Activated CD4-positive, alpha-beta T cell treated with anti-CD3 and anti-CD28 coated beads, Interleukin-2, amount 50 U/mL, for 48 hours (primary cell): ENCODE measurements around the gene ARHGEF28.

Experiments used
- DNase-seq, 2 experiments: peaks; one replicate each; pipeline ENCODE4 v3.0.0-alpha.2; 2020

The ARHGEF28 gene

DNA sequence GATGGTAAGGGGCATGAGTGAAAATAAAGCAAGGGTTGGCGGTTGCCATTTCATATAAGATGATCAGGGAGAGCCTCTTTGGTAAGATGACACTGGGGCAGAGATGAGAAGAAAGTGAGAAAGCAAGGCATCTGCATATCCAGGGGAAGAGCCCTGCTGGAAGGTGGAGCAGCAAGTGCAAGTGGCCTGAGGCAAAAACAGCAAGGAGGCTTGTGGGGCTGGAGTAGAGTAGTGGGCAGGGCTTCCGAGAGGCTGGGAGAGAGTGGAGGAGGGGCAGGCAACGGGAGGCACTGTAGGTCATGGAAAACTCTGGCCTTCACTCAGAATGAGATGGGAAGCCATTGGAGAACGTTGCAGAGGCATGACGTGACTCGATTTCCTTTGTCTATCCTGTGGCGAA lies 199.2 kb downstream of the ARHGEF28 start:
- DNase-seq, result no peak

DNA sequence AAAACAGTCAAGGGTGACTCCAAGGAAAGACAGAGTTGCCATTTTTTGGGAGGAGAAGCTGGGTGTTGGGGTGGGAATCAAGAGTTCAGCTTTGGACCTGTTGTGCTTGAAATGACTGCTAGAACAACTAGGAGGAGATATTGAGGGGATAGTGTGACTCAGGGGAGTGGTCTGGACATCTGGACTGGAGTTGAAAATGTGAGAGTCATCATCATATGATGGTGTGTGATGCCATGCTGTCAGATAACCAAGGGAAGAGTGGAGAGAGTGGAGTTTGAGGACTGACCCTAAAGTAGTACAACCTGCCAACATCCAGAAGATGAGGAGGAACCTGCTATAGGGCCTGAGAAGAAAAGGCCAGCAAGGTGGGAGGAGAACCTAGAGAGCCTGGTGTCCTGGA lies 199.7 kb downstream of the ARHGEF28 start:
- DNase-seq, result no peak

DNA sequence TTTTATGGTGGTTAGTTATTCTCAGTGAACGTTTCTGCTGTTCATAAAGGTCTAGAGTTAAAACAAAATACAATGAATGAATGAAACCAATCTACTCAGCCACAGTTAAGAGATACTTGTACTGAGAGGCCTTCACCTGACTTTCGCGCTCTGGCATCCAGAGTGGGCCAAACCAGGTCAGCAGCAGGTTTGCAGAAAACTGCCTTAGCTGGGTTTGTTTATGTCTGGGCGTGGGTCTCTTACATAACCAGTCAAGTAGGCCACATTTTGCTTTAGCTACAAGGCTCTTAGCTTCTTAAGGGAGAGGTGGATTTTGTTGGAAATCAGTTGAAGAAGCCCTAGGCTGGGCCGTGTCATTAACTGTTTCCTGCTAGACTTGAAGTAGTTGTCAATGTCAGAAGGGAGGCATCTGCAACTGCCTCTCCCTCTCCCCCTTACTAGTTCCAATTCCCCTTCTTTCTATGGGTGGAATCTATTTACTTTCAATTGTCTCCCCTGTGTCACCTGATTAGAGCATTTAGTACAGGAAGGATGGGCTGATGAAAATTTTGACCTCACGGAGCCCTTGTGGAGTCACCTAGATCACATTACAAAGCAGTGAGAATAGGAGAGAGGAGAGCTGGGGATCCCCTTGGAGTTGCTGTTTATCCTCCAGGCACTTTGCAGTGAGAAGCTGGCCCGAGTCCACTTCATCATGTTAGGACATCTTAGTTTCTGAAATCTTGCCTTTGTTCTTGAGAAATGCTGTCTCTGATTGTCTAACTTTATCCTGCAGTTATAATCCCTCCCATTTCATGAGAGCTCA lies 200.5 kb downstream of the ARHGEF28 start:
- DNase-seq, result no peak

DNA sequence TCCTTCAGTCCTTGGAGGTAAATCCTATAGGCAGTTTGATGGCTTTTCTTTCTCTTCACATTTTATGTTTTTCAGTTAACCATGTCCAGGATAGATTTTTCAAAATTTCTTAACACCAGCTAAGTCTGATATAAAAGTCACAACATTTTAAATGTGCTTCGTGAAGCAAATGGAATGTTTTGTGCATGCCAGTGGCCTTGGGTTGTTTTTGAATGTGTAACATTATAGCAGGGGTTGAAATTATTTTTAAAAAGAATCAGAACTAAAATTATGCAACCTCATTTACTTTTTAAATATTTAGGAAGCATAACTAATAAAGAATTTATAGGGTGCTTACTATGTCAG lies 201.1 kb downstream of the ARHGEF28 start:
- DNase-seq, result no peak

DNA sequence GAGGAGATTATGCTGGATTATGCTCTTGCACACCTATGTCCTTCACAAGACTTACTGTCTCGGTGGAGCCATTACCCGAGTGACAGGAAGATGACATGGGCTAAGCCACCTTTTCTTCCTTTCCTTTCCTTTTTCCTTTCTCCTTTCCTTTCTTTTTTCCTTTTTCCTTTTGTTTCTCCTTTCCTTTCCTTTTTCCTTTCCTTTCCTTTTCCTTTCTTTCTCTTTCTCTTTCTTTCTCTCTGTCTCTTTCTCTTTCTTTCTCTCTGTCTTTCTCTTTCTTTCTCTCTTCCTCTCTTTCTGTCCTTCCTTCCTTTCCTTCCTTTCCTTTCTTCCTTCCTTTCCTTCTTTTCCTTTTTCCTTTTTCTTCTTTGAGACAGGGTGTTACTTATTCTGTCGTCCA lies 202.5 kb downstream of the ARHGEF28 start:
- no peak for DNase-seq

DNA sequence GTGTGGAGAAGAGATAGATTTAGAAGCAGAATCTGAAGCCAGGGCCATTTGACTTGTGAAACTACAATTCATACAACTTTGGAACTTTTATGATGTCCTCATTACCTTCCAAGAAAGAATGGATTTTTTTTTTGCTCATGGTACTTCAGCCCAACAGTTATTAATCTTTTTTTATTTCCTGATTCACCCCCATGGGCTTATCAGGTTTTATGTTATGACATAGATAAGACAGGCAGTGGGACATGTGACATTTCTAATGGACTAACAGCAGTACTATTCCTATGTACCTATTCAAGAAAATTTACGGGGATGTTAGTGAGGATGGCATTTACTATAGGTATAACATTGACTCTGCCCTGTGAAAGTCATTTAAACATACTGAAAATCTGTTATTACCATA lies 204.7 kb downstream of the ARHGEF28 start:
- DNase-seq, result no peak

DNA sequence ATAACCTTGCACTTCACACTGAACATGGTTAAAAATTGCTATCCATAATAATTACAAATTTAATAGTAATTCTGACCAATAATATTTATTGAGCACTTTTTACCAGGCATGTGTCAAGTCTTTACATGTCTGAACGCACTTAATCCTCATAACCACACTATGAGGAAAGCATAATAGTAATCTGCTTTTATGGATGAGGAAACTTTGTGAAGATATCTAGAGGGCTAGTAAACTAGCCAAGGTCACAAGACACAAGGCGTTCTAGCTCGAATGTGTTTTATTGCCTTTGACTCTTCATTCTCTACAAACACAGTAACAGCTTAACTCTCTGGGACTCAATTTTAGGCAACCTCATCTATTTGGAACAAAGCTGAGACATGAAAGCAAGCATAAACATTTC lies 205.1 kb downstream of the ARHGEF28 start:
- no peak for DNase-seq

DNA sequence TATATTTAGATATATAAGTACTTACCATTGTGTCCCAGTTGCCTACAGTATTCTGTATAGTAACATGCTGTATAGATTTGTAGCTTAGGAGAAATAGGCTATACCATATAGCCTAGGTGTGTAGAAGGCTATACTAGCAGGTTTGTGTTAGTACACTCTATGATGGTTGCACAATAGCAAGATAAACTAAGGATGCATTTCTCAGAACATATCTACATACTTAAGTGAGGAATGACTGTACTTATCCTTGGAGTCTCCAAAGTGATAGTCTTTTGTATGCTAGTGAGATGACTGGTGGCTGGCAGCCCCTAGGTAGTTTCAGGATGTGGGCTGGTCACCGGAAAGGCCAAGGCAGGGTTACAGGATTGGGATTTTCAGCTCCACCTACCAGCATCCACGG lies 208.7 kb downstream of the ARHGEF28 start:
- no peak for DNase-seq

DNA sequence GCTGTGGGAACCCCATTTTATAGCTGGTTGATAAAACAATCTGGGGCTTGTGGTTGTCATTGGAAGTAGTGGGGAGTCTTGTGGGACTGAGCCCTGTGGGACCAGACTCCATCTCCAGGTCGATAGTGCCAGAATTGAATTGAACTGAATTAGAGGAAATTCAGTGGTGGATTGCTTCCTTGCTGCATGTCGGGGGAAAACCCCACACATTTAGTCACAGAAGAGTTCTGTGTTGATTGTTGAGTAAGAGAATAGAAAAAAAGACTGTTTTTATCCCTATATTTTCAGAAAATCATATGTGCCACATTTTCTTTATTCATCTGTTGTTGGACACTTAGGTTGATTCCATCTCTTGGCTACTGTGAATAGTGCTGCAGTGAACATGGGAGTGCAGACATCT lies 209.7 kb downstream of the ARHGEF28 start:
- DNase-seq, result no peak

DNA sequence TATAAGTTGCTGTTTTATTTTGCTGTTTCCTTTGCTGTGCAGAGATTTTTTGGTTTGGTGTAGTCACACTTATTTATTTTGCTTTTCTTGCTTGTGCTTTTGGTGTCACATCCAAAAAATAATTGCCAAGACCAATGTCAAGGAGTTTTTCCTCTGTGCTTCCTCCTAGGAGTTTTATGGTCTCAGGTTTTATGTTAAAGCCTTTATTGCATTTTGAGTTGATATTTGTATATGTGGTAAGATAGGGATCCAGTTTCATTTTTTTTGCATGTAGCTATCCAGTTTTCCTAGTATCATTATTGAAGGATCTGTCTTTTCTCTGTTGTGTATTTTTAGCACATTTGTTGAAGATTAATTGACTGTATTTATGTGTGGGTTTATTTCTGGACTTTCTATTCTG lies 210.6 kb downstream of the ARHGEF28 start:
- no peak for DNase-seq

DNA sequence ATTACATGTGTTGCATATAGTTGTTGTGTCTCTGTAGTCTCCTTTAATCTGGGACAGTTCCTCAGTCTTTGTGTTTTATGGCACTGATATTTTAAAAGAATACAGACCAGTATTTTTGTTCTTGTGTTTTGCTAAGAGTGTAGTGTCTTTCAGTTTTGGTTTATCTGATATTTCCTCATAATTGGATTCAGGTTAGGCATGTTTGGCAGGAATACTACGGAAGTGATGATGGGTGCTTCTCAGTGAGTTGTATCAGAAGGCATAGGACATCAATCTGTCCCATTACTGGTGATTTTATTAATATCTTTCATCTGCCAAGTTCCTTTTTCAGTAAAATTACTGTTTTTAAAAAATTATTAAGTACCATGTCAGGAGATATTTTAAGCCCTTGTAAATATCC lies 212.9 kb downstream of the ARHGEF28 start:
- DNase-seq, result no peak

DNA sequence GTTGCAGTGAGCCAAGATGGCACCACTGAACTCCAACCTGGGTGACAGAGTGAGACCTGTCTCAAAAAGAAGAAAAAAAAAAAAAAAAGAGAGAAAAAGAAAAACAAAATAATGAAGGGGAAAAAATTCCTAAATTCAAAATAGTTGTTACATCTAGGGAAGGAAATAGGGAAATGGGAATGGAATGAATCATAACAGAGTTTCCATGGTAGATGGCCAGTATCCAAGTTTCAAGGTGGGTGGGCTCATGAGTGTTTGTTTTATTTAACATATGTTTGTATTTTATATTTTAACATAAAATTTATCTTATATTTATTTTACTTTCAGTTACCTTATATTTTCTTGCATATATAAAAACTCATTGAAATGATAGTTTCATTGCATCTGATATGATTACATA lies 215.6 kb downstream of the ARHGEF28 start:
- no peak for DNase-seq

DNA sequence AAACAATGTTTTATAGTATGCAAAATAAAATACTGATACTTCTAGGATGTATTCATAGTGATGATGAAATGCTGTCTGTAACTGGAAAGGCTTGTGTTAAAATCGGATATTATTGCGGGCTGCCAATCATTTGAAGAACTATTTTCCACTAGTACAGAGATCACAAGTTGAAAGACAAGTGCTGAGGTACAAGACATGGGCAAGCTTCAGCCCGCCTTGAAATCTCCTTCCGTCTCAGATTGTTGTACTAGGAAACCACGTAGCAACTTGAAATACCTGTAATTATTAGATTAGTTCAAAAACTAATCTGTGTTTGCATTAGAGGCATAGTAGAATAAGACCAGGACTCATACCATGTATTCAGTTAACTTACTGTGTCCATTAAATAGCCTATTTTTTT lies 218.2 kb downstream of the ARHGEF28 start:
- DNase-seq, result no peak

DNA sequence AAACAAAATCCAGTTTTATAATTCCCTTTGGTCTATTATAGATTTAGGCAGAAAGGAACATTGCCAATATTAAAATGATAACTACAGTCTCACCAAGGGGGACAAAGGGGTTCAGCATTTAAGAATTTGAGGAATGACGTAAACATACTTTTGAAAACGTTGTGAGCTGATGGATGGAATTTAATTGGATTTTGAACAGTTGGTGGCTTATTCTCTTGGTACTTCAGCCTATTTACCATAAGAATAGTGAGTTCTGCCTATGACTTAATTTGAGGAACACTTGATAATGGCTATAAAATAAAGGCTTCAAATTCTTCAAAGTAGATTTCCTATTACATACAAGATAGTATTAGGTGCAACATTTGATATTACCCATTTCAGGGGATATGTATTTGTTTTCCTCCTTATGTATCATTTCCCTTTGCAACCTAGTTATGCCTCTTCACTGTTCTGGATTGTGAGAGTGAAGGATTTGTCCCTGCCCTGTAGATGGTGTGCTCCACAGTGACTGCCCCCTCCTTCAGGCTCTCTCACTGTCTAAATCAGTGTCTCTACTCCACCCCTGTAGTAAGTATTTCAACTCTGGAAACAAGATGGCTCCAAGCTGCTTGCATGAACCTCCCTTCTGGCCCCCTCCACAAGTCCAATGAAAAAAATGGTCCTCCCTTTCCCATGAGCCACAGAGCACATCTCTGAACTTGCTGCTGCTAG lies 225.6 kb downstream of the ARHGEF28 start:
- DNase-seq, result no peak

DNA sequence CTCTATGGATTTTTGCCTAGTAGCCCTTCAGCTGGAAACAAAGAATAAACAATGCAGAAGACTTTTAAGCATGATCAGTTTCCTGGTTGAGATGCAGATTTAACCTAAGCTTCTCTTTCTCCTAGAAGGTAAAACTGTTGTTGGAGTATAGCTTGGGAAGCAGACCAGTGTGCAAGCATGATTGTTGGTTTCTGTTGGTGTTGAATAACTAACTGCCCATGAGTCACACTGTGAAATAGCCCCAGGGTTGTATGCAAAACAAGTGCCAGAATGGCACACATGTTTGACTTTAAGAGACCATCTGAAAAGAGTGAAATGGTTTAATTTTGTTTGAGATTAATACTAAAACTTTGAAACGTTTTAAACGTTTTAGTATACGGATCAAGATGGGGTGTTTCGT lies 227.1 kb downstream of the ARHGEF28 start:
- no peak for DNase-seq

DNA sequence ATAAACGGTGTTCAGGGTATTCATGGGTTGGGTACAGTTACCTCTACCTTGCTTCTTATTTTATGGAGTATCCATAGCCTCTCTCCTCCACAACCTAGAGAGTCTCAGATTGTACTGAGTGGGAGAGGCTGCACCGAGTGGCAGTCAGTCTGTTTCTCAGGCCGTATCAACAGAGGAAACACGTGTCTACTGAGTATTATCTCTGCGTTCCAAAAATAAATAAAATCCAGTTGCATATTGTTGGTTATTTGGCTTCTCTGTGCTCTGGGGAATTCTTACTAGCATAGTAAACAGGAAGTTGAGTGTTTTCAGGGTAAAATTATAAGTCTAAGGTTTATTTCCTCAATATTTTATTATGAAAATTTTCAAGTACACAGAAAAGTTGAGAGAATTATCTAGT lies 231.0 kb downstream of the ARHGEF28 start:
- DNase-seq, result no peak

DNA sequence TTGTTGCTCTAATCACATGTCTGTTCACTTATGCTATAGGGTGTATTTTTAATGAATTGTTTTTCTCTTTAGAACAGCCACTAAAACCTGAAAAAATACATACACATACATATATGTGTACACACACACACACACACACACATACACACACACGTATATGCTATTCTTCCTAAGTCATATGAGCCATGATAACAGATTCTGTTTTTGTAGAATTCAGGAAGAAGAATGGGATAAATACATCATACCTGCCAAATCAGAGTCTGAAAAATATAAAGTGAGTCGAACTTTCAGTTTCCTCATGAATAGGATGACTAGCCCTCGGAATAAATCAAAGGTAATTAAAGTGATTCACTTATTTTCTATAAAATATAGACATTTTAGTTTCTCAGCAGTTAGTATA lies 231.4 kb downstream of the ARHGEF28 start:
- no peak for DNase-seq

DNA sequence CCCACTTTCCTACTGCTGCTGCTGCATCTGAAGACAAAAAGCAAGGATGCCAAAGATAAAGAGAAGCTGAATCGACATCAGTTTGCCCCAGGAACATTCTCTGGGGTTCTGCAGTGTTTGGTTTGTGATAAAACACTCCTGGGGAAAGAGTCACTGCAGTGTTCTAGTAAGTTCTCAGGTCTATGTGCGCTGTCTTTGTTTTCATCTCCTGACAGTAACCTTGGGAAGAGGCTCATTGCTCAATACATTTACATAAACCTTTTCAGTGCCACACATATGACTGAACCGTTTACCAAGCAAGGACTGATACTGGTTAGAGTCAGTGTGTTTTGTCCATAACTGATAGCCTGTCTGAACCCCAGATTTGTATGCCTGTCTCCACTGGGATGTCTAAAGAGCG lies 232.1 kb downstream of the ARHGEF28 start:
- DNase-seq, result no peak

DNA sequence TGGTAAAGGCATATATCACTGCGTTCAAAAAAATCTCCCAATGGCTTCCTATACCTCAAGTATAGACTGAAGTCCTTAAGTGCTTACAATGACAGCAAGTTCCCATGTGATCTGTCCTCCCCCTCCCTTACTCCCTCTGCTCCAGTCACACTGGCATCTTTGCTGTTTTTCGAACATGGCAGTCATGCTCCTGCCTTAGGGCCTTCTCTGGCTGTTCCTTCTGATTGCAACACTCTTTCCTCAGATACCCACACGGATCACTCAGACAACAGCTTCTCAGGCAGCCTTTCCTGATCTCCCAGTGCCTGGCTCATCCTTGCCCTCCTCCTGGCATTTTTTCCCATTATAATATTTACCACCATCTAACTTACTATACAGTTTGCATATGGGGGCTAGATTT lies 232.8 kb downstream of the ARHGEF28 start:
- no peak for DNase-seq

DNA sequence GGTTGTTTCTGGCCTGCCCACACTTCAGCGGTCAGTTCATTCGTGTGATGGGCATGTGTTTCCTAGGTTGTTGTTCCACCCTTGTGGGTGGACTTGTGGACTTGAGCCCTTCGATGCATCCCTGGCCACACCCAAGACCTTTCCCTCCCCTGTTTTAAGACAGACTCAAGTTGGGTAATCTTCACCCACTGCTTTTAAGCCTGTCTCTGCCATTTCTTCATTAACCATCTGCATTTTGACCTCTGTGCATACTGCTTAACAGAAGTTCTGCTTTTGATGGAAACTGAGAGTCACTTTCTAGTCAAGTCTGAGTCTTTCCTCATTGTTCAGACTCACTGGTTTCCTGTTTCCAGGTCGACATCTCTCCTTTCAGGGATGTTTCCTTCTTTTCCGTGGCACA lies 233.7 kb downstream of the ARHGEF28 start:
- DNase-seq, result no peak

DNA sequence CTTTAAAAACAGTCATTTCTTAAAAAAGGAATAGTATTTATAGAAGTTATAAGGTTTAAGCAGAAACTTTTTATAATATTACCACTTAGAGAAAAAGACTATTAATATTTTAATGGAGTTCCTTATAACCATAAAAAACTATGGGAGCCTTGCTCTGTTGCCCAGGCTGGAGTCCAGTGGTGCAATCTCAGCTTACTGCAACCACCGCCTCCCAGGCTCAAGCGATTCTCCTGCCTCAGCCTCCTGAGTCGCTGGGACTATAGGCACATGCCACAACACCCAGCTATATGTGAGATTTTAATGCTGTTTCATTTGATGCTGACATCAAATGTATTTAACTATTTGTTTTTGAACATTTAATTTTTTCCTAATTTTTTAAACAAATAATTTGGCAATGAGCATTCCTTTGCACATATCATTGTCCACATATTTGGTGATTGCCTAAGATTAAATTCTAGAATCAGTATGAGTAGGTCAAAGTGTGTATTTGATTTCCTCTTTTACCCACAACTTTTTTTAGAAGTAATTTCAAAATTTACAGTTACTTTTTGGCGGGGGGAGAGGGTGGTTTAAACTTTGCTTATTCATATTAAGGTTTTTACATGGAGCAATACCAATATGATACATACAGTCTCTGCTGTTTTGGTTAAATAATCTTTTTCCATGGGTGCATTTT lies 235.5 kb downstream of the ARHGEF28 start:
- DNase-seq, result no peak

DNA sequence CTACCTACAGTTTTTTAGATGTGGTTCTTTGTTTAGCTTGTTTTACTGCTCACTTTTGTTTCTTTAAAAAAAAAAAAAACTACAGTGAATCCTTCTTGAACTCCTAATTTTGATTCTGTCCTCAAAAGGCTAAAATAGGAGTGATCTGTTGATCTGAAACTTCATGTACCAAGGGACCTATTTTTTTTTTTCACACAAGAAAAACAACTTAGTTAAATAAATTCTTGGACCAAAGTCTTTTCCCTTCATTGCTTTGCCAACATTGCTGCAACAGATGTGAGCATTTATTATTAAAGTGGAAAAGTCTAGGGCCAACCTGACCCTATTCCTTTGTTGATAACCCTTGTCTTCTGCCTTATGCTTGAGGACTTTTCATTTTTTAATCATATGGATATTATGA lies 236.8 kb downstream of the ARHGEF28 start:
- DNase-seq, result no peak

DNA sequence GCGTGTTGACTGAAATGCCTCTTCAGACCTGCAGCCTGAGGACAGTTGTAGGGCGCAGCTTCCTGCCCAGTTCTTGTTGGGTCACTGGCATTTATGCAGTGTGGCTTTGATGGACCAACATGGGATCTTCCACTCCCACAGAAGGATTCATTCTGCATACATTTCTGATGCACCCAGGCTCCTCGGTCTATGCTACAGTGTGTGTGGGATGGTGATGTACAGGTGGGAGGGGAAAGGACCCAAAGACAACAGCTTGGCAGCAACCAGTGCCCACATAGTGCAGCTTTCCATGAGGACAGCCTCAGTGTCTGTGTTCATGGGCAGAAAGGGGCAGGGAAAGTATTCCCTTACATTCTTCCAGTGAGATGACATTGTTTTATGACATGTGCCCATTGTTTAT lies 237.9 kb downstream of the ARHGEF28 start:
- no peak for DNase-seq

DNA sequence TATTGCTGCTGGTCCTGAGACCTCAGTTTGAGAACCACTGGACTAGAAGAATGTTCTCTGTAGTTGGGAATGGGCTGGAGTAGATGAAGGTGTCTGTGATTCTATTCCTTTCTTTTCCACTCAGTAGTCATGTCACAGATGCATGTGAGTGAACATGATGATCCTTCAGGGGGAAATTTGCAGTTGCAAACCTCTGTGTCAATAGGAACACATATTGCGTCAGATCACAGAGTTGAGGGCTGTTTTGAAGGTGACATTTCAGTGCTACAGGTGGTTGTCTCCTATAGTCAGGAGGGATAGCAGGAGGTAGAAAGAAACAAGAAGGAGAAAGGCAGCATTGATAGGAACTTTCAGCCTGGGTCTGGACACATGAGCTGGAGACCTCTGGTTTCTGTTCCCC lies 239.3 kb downstream of the ARHGEF28 start:
- DNase-seq, result no peak
